Activated T-cell treated with anti-CD3 and anti-CD28 coated beads for 24 hours (primary cell): Measurements from ENCODE around the gene CBFB.
"Not testable (repeated sequence)": the region's sequence is repeated elsewhere in the genome, so short reads cannot be mapped to it uniquely, and the experiment has no call there.

ENCODE experiments used
- DNase-seq: peaks from one replicate; pipeline ENCODE4 v3.0.0-alpha.2; 2020; ENCODE audit warnings: low read depth

CBFB gene

GRCh38 chr16:67041520-67041919, 12.6 kb downstream of the CBFB start:
- not testable (repeated sequence) for DNase-seq

- no peak for DNase-seq
Measured at GRCh38 chr16:67043420-67043819, 14.5 kb downstream of the CBFB start.

- no peak for DNase-seq
Measured at GRCh38 chr16:67050796-67051195, 21.8 kb downstream of the CBFB start.

GRCh38 chr16:67052399-67052798, 23.4 kb downstream of the CBFB start:
- DNase-seq = no peak

- no peak for DNase-seq
Measured at GRCh38 chr16:67053767-67054334, 24.9 kb downstream of the CBFB start.

- DNase-seq = no peak
Measured at GRCh38 chr16:67054901-67055300, 26.0 kb downstream of the CBFB start.

- no peak for DNase-seq
Measured at GRCh38 chr16:67055712-67056487, 27.0 kb downstream of the CBFB start.

GRCh38 chr16:67063008-67063407, 34.1 kb downstream of the CBFB start:
- no peak for DNase-seq

- DNase-seq = no peak
Measured at GRCh38 chr16:67068212-67068753, 39.3 kb downstream of the CBFB start.

- DNase-seq = no peak
Measured at GRCh38 chr16:67071476-67072048, 42.6 kb downstream of the CBFB start.

GRCh38 chr16:67075331-67075730, 46.4 kb downstream of the CBFB start:
- DNase-seq = no peak

GRCh38 chr16:67077871-67078270, 48.9 kb downstream of the CBFB start:
- DNase-seq = no peak

- no peak for DNase-seq
Measured at GRCh38 chr16:67082100-67082499, 53.2 kb downstream of the CBFB start.

- no peak for DNase-seq
Measured at GRCh38 chr16:67082891-67083290, 53.9 kb downstream of the CBFB start.

GRCh38 chr16:67084345-67085028, 55.5 kb downstream of the CBFB start:
- no peak for DNase-seq

GRCh38 chr16:67086822-67087221, 57.9 kb downstream of the CBFB start:
- no peak for DNase-seq

GRCh38 chr16:67087291-67087690, 58.3 kb downstream of the CBFB start:
- no peak for DNase-seq

GRCh38 chr16:67087803-67088202, 58.9 kb downstream of the CBFB start:
- no peak for DNase-seq

- DNase-seq = no peak
Measured at GRCh38 chr16:67088551-67088950, 59.6 kb downstream of the CBFB start.

- no peak for DNase-seq
Measured at GRCh38 chr16:67089101-67089500, 60.2 kb downstream of the CBFB start.

- DNase-seq = no peak
Measured at GRCh38 chr16:67091906-67092566, 63.1 kb downstream of the CBFB start.

- DNase-seq = no peak
Measured at GRCh38 chr16:67093098-67093726, 64.3 kb downstream of the CBFB start.
